Endothelial cell of umbilical vein (primary cell): ENCODE results near the gene VWA8.

Experiments used
- CTCF ChIP-seq, 2 donors: IDR thresholded peaks; 1 replicate in 1 of 2; 2 replicates in 1 of 2; pipeline ENCODE4 v1.5.1; 2011; ENCODE audit warnings: low read length in 2 of 2, mild to moderate bottlenecking in 2 of 2, moderate library complexity in 2 of 2, control low read depth in 1 of 2, inconsistent platforms in 1 of 2, low read depth in 1 of 2; ENCODE audit not compliant: insufficient read depth in 1 of 2; ENCODE audit errors: extremely low read depth in 1 of 2
- EZH2 ChIP-seq: IDR thresholded peaks from 2 replicates; pipeline ENCODE4 v1.6.1; 2012; ENCODE audit warnings: borderline replicate concordance, low read depth, mild to moderate bottlenecking, moderate library complexity, low read length, inconsistent platforms; ENCODE audit not compliant: severe bottlenecking
- FOS ChIP-seq: IDR thresholded peaks from 2 replicates; pipeline ENCODE4 v1.6.1; 2011; ENCODE audit warnings: mild to moderate bottlenecking, low read length, moderate library complexity, borderline replicate concordance; ENCODE audit not compliant: insufficient read depth
- GATA2 ChIP-seq: IDR thresholded peaks from 2 replicates; pipeline ENCODE4 v1.7.0; 2011; ENCODE audit warnings: low read depth, mild to moderate bottlenecking, moderate library complexity, mixed read lengths, low read length; ENCODE audit not compliant: insufficient read length, insufficient read depth
- JUN ChIP-seq: IDR thresholded peaks from 2 replicates; pipeline ENCODE4 v1.6.1; 2011; ENCODE audit warnings: borderline replicate concordance, low read depth; ENCODE audit not compliant: insufficient read length, insufficient read depth
- MAX ChIP-seq: IDR thresholded peaks from 2 replicates; pipeline ENCODE4 v1.6.1; 2011; ENCODE audit not compliant: insufficient read depth, insufficient read length
- MYC ChIP-seq: IDR thresholded peaks from one replicate; pipeline ENCODE4 v1.6.1; 2011; ENCODE audit warnings: mild to moderate bottlenecking, low read depth, low read length
- POLR2A ChIP-seq: IDR thresholded peaks from 2 replicates; pipeline ENCODE4 v1.6.1; 2012; ENCODE audit warnings: low read depth, mild to moderate bottlenecking, control low read depth, low read length
- POLR2AphosphoS5 ChIP-seq: IDR thresholded peaks from 2 replicates; pipeline ENCODE4 v1.6.1; 2012; ENCODE audit warnings: low read depth, mild to moderate bottlenecking, control low read depth, low read length, moderate library complexity; ENCODE audit not compliant: insufficient read depth

- no peak for TF ChIP-seq CTCF (IDR thresholded peaks at IDR 0.05; ENCODE audit: extremely low read depth in 1 of 2, insufficient read depth in 1 of 2, low read depth in 1 of 2, low read length in 2 of 2)
- no peak for TF ChIP-seq EZH2
- TF ChIP-seq POLR2A, result no peak
- no peak for TF ChIP-seq MAX
- TF ChIP-seq FOS, result no peak
- no peak for TF ChIP-seq POLR2AphosphoS5
- TF ChIP-seq MYC, result no peak
- no peak for TF ChIP-seq JUN
- TF ChIP-seq GATA2, result no peak
These were observed 102.1 kb downstream of the VWA8 start for GRCh38 chr13:41858780-41859179.
